Lung (tissue), 12 donors: ENCODE data around the gene TSC1. TPM values are rescaled to one million over a fixed set of nuclear protein-coding genes. Genes with fewer than 3 reads are reported as not detected.

ENCODE experiments used
- ATAC-seq: fragments of 200-7000 bp; cut with Tn5 transposase; one replicate; pipeline ENCODE4 v1.9.1; 2020; ENCODE audit warnings: moderate number of reproducible peaks; ENCODE audit not compliant: insufficient read depth, low FRiP score
- DNase-seq, 3 donors: peaks; one replicate each; pipeline ENCODE4 v3.0.0-alpha.2; 2013 to 2017
- H3K27ac ChIP-seq, 2 donors: one replicate each; pipeline ENCODE4 v1.5.1; 2013; ENCODE audit warnings: mild to moderate bottlenecking in 2 of 2, moderate library complexity in 2 of 2, control low read depth in 1 of 2, inconsistent platforms in 1 of 2, low read depth in 1 of 2, low read length in 1 of 2
- H3K27me3 ChIP-seq, 3 donors: one replicate each; pipeline ENCODE4 v1.5.1; 2013; ENCODE audit warnings: low read length in 2 of 3; ENCODE audit not compliant: control insufficient read depth in 3 of 3, insufficient read depth in 3 of 3
- H3K36me3 ChIP-seq, 4 donors: one replicate each; pipeline ENCODE4 v1.5.1; 2013; ENCODE audit warnings: low read length in 4 of 4, mild to moderate bottlenecking in 1 of 4, moderate library complexity in 1 of 4; ENCODE audit not compliant: control insufficient read depth in 4 of 4, insufficient read depth in 4 of 4
- H3K4me1 ChIP-seq, 5 donors: one replicate each; pipeline ENCODE4 v1.5.1; 2013; ENCODE audit warnings: low read length in 5 of 5, mild to moderate bottlenecking in 2 of 5, moderate library complexity in 1 of 5; ENCODE audit not compliant: control insufficient read depth in 5 of 5, insufficient read depth in 5 of 5
- H3K4me3 ChIP-seq: one replicate; pipeline ENCODE4 v1.5.1; 2013; ENCODE audit warnings: mild to moderate bottlenecking, control low read depth, moderate library complexity
- H3K9ac ChIP-seq, 2 donors: one replicate each; pipeline ENCODE4 v1.5.1; 2013; ENCODE audit warnings: low read length in 2 of 2, control low read depth in 1 of 2; ENCODE audit not compliant: insufficient read depth in 1 of 2
- H3K9me3 ChIP-seq, 4 donors: one replicate each; pipeline ENCODE4 v1.5.1; 2013; ENCODE audit warnings: low read length in 3 of 4, mild to moderate bottlenecking in 1 of 4, moderate library complexity in 1 of 4; ENCODE audit not compliant: control insufficient read depth in 4 of 4, insufficient read depth in 3 of 4
- CTCF ChIP-seq: IDR thresholded peaks from 2 replicates; pipeline ENCODE4 v1.5.1; 2012; ENCODE audit warnings: mild to moderate bottlenecking; ENCODE audit errors: control extremely low read depth, extremely low read depth
- WGBS, 2 donors: extraction: QIAGEN DNeasy Blood & Tissue Kit; methylation state at CpG; one replicate each; pipeline ENCODE4 v1.1.7; 2013; 5-methylcytosine and 5-hydroxymethylcytosine counted together
- polyA plus RNA-seq, 2 donors: library from polyadenylated mRNA; stranded (reverse); fragments of 200-250 nt; gene quantifications; one replicate each; pipeline ENCODE4 v1.2.1, GENCODE V29; 2013
- total RNA-seq, 2 donors: library from RNA; depleted of rRNA in 1 of 2; stranded (reverse); fragments of >200 nt in 1 of 2; gene quantifications; one replicate each; pipeline ENCODE4 v1.2.1, GENCODE V29; 2014 to 2021
- donor health status: control.
- donor health status: control.
- donor health status: Bipolar disorder and iron deficiency.
- donor health status: healthy.
- donor health status: DM: yes; HTN: yes; CAD: no.

The TSC1 gene
- total and polyA plus RNA-seq, 4 donors, result 11.4 to 76.6 (median 33.5) TPM

GRCh38 chr9:132853482-132853881 is 90.9 kb downstream of the TSC1 start:
- H3K27me3 ChIP-seq, result no peaks in the 10 kb centered on the region
- no peak overlapping the region for H3K9ac ChIP-seq
- no peaks in the 10 kb centered on the region for H3K9me3 ChIP-seq
- no peak for ATAC-seq
- no peak overlapping the region for H3K4me3 ChIP-seq
- DNase-seq, result no peak
- H3K4me1 ChIP-seq, result peaks cover 0 to 29% (median 11%) of the 10 kb centered on the region in 5 donors
- WGBS, 2 donors, result 93 to 95% methylated on average over 4 of the region's 4 CpGs
- no peak overlapping the region for H3K27ac ChIP-seq
- TF ChIP-seq CTCF, result no peak
- H3K36me3 ChIP-seq, result no peaks in the 10 kb centered on the region

- WGBS, 2 donors, result 53 to 73% methylated on average over 12 of the region's 12 CpGs
Measured at GRCh38 chr9:132849185-132849706, 95.2 kb downstream of the TSC1 start.

GRCh38 chr9:132846918-132847515 is 97.4 kb downstream of the TSC1 start:
- Histone ChIP-seq H3K4me3 (no peak overlapping the region), H3K4me1 (peaks cover 0 to 8% (median 0%) of the 10 kb centered on the region in 5 donors), H3K9ac (no peak overlapping the region), H3K36me3 (no peaks in the 10 kb centered on the region), H3K9me3 (no peaks in the 10 kb centered on the region), H3K27ac (no peak overlapping the region), H3K27me3 (no peaks in the 10 kb centered on the region)
- WGBS, 2 donors, result 86 to 95% methylated on average over 15 of the region's 15 CpGs
- no peak for TF ChIP-seq CTCF
- ATAC-seq (no peak), DNase-seq (no peak)

More at GRCh38 chr9:132849185-132849706, 95.2 kb downstream of the TSC1 start:
- Histone ChIP-seq H3K9ac (no peak overlapping the region), H3K4me3 (no peak overlapping the region), H3K4me1 (peaks cover 0 to 8% (median 0%) of the 10 kb centered on the region in 5 donors), H3K36me3 (no peaks in the 10 kb centered on the region), H3K27ac (no peak overlapping the region), H3K9me3 (no peaks in the 10 kb centered on the region), H3K27me3 (no peaks in the 10 kb centered on the region)
- ATAC-seq (peak; percentile 27), DNase-seq (peak; percentile 48 to 73 (median 61))
- no peak for TF ChIP-seq CTCF
